Measurements from ENCODE around the gene SERPINA4. TPM values are rescaled to one million over a fixed set of nuclear protein-coding genes. Genes with fewer than 3 reads are reported as not detected.

Gene SERPINA4
- total and polyA plus RNA-seq, 2 experiments from 2014 or later, result not detected

DNA sequence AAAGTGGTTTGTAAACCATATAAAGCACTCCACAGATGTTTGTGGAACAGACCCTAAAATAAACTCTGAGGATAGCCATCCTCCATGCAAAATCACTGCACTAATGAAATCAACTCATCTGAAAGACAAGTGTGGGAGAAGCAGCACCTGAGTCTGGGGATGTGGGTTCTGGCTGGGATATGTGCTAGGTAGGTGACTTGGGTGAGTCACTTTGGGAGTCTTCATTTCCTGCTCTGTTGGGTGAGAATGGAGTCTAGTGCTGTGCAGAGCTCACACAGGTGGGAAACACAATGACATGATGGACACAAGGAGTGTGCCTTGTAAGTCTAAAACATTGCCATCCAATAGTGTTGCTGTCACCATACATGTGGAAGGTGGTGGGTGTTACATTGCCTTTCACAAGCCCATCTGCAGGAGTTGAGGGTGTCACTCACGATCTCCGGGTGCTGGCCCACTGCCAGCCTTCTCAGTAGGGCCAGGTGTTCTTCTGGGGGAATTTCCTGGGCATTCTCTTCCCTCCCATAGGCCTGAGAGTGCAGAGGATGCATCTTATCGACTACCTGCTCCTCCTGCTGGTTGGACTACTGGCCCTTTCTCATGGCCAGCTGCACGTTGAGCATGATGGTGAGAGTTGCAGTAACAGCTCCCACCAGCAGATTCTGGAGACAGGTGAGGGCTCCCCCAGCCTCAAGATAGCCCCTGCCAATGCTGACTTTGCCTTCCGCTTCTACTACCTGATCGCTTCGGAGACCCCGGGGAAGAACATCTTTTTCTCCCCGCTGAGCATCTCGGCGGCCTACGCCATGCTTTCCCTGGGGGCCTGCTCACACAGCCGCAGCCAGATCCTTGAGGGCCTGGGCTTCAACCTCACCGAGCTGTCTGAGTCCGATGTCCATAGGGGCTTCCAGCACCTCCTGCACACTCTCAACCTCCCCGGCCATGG is 2.0 kb downstream of the SERPINA4 start:
- TF ChIP-seq, protein P1, sequence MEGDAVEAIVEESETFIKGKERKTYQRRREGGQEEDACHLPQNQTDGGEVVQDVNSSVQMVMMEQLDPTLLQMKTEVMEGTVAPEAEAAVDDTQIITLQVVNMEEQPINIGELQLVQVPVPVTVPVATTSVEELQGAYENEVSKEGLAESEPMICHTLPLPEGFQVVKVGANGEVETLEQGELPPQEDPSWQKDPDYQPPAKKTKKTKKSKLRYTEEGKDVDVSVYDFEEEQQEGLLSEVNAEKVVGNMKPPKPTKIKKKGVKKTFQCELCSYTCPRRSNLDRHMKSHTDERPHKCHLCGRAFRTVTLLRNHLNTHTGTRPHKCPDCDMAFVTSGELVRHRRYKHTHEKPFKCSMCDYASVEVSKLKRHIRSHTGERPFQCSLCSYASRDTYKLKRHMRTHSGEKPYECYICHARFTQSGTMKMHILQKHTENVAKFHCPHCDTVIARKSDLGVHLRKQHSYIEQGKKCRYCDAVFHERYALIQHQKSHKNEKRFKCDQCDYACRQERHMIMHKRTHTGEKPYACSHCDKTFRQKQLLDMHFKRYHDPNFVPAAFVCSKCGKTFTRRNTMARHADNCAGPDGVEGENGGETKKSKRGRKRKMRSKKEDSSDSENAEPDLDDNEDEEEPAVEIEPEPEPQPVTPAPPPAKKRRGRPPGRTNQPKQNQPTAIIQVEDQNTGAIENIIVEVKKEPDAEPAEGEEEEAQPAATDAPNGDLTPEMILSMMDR (IDR thresholded peaks at IDR 0.05; ENCODE audit: low read depth, low read length), result no peak
- Histone ChIP-seq H3K27ac (no peak overlapping the region), H3K4me3 (no peak overlapping the region), H3K4me1 (ENCODE audit: low read depth) (no peaks in the 10 kb centered on the region), H3K9me3 (ENCODE audit: low read depth) (no peaks in the 10 kb centered on the region), H3K36me3 (no peaks in the 10 kb centered on the region), H3K27me3 (no peaks in the 10 kb centered on the region)
- no peak for DNase-seq (ENCODE audit: low read depth in 1 of 2, low spot score in 1 of 2)

DNA sequence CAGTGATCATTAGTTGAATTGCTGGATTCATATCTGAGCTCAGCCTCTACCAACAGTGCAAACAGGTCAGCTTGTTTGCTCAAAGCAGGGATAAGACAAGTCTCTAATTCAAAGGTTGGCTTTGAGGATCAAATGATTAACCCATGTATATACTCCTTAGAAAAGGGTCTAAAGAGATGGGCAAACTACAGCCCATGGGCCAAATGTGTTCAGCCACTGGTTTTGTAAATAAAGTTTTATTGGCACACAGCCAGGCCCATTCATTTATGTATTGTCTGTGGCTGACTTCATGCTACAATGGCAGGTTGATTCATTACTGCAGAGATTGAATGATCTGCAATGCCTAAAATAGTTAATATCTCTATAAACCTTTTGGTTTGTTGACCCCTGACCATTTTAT is 3.1 kb downstream of the SERPINA4 start:
- Histone ChIP-seq H3K9me3 (ENCODE audit: low read depth) (no peaks in the 10 kb centered on the region), H3K27me3 (no peaks in the 10 kb centered on the region), H3K4me3 (no peak overlapping the region), H3K27ac (no peak overlapping the region), H3K4me1 (ENCODE audit: low read depth) (no peaks in the 10 kb centered on the region), H3K36me3 (no peaks in the 10 kb centered on the region)
- no peak for DNase-seq (ENCODE audit: low read depth in 1 of 2, low spot score in 1 of 2)
- TF ChIP-seq, protein P1 (IDR thresholded peaks at IDR 0.05; ENCODE audit: low read depth, low read length), result no peak

DNA sequence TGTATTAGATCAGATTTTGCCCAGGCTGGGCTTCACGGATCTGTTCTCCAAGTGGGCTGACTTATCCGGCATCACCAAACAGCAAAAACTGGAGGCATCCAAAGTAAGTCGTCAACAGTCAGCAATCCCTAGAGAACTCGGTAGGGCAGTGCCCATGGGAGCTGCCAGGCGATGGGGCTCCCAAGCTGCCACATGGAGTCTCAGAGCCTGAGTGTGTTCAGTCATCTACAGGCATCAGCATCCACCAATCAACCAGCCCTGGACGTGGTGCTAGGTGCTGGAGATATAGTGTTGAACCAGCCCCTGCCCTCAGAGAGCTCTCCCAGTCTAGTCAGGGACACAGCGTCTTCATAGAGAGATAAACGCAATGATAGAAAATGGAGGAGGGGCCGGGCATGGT is 6.9 kb downstream of the SERPINA4 start:
- Histone ChIP-seq H3K4me1 (ENCODE audit: low read depth) (no peaks in the 10 kb centered on the region), H3K27me3 (no peaks in the 10 kb centered on the region)
- TF ChIP-seq, protein P1 (IDR thresholded peaks at IDR 0.05; ENCODE audit: low read depth, low read length), result no peak

DNA sequence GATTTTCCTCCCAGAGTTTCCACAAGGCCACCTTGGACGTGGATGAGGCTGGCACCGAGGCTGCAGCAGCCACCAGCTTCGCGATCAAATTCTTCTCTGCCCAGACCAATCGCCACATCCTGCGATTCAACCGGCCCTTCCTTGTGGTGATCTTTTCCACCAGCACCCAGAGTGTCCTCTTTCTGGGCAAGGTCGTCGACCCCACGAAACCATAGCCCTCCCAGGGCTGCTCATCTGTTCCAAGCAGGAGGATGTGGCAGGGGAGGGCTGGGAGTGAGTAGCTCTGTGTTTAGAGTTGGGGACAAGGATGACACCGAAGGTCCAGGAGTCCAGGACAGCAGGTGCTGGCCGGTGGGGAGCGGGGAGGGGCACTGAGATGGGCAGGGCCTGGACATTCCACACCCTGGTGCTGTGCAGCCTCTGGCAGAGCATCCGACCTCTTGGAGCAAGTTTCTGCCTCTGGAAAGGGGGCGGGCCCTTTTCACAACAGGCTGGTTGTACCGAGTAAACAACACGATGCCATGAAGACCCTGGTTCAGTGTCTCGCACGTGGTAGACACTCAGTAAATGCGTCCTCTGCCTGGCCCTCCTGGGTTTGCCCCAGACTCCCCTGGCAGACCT is 8.2 kb downstream of the SERPINA4 start:
- TF ChIP-seq, protein P1 (IDR thresholded peaks at IDR 0.05; ENCODE audit: low read depth, low read length), result no peak
- H3K9me3 ChIP-seq (ENCODE audit: low read depth), result no peaks in the 10 kb centered on the region

More for the DNA sequence above, 6.9 kb downstream of the SERPINA4 start:
- H3K9me3 ChIP-seq (ENCODE audit: low read depth), result no peaks in the 10 kb centered on the region
- no peak for DNase-seq (ENCODE audit: low read depth in 1 of 2, low spot score in 1 of 2)
- H3K36me3 ChIP-seq, result no peaks in the 10 kb centered on the region
- no peak overlapping the region for H3K27ac ChIP-seq
- no peak overlapping the region for H3K4me3 ChIP-seq

DNA sequence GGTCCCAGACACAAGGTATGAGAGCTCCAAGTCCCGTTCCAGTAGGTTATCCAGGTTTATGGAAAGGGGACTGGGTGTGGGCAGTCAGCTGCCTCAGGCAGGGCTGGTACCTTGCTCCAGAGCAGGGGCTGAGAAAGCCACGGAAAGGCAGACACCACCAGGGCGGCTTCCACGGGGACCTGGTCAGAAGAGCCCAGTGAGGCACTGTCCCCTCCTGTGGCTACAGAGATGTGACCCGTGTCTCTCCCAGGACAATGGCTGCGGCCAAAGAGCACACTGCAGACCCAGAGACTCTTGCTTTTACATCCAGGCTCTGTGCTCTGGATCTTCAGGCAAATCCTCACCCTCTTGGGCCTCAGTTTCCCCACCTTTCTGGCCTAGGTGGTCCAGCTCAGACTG is 8.8 kb downstream of the SERPINA4 start:
- no peaks in the 10 kb centered on the region for H3K9me3 ChIP-seq (ENCODE audit: low read depth)
- H3K4me1 ChIP-seq (ENCODE audit: low read depth), result no peaks in the 10 kb centered on the region
- TF ChIP-seq, protein P1 (IDR thresholded peaks at IDR 0.05; ENCODE audit: low read depth, low read length), result no peak
- no peak overlapping the region for H3K27ac ChIP-seq
- H3K36me3 ChIP-seq, result no peaks in the 10 kb centered on the region
- no peak for DNase-seq (ENCODE audit: low read depth in 1 of 2, low spot score in 1 of 2)
- H3K27me3 ChIP-seq, result no peaks in the 10 kb centered on the region
- no peak overlapping the region for H3K4me3 ChIP-seq

More for the DNA sequence above, 8.2 kb downstream of the SERPINA4 start:
- Histone ChIP-seq H3K4me1 (ENCODE audit: low read depth) (no peaks in the 10 kb centered on the region), H3K27me3 (no peaks in the 10 kb centered on the region), H3K4me3 (no peak overlapping the region), H3K27ac (no peak overlapping the region), H3K36me3 (no peaks in the 10 kb centered on the region)
- no peak for DNase-seq (ENCODE audit: low read depth in 1 of 2, low spot score in 1 of 2)
